Activated CD4-positive, alpha-beta T cell treated with anti-CD3 and anti-CD28 coated beads, Interleukin-2, Interleukin-4, amounts not matched to agents 100 ng/mL and 50 ng/mL, durations not matched to agents 16 hours and 8 hours (primary cell): ENCODE measurements around the gene EMID1.
"Not testable (repeated sequence)": the region's sequence is repeated elsewhere in the genome, so short reads cannot be mapped to it uniquely, and the experiment has no call there.

Experiments used
- DNase-seq: peaks from one replicate; pipeline ENCODE4 v3.0.0-alpha.2; 2020; ENCODE audit warnings: low spot score

EMID1 gene

DNA sequence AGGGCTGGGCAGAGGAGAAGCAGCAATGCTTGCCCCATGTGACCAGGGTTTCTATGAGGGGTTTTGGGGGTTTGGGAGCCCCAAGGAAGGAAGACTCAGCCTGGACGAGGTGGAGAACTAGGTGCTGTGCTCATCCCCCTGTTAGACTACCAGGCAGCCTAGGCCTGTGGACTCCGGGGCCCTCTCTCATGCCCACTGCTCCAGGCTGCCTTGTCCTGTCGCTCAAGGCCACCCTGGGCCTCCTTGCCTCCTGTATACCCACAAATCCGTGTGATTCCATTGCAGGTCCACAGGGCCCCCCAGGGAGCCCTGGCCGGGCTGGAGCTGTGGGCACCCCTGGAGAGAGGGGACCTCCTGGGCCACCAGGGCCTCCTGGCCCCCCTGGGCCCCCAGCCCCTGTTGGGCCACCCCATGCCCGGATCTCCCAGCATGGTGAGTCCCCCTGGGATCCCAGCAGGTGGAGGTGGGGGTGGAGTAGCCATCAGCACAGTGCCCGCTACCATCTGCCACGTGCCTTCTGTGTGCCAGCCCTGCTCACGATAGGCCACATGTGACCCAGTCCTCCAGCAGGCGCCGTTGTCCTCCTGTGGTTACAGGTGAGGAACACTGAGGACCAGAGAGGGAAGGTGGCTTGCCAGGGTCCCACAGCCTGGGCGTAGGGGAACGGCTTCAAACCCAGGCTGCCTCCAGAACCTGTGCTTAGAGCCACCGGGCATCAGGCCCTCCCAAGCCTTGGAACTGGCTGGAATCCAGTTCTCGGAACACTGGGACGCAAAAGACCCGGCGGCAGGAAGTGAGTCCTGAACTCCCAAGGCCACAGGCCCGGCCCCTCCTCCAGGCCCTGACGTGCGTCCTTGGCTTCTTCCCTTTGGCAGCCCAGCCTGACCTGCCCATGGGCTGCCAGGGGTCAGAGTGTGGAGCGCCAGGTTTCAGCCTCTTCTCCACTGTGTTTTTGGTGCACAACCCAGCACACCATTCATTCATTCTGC, 26.6 kb downstream of the EMID1 start:
- DNase-seq: no peak

DNA sequence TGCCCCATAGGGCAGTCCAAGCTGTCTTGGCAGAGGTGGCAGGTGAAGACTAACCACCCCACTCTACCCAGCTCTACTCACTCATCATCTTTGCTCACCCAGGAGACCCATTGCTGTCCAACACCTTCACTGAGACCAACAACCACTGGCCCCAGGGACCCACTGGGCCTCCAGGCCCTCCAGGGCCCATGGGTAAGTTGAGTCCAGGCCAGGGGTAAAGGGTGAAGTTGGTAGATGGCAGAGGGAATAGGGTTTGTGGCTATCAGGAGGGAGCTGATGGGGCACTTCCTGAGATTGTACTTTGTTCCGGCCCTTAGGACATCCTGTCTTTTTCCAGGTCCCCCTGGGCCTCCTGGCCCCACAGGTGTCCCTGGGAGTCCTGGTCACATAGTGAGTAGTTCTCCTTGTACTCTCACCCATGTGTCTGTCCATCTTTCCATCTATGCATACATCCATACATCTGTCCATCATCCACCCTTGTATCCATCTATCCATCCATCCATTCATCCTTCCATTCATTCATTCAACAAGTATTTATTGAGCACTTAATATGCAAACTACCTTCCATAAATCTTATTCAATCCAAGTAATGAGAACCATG, 27.7 kb downstream of the EMID1 start:
- no peak for DNase-seq

GRCh38 chr22:29240481-29240880, 34.8 kb downstream of the EMID1 start:
- DNase-seq: not testable (repeated sequence)

- DNase-seq: no peak
These were observed 38.3 kb downstream of the EMID1 start for GRCh38 chr22:29243874-29244446.

DNA sequence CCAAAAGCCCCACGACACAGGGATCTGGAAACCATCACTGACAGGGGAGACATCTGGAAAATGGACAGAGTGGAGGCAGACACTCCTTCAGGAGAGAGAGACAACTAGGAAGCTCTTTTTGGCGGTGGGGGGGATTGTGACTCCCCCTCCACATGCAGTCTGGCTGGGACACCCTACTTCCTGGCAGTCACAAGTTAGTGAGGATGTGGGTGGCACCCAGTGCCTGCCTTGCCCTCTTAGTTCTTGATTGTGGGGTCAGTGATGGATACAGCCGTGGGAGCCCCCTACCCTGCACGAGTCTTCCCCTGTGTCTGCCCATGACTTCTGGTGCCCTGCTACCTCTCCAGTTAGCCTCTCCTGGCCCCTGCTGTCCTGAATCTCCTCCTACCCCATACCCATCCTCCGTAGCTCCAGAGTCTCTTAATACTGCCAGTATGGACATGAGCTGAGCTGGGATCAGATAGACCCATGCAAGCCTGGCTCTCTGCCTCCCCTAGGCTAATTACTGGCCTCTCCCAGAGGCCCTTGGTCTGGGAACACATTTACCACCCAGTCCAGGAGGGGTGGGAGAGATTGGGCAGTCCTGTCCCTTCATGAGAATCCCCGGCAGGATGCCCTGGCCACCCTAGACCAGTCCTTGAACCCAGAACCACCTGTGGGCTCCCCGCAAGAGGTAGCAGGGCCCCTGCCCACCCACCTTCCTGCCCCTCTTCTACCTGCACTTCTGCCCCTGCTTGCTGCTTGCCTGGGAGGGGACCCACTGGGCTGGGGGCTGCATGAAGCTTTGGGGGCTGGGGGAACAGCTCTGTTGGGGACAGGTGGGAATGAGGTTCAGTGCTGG, 39.3 kb downstream of the EMID1 start:
- DNase-seq: no peak

DNA sequence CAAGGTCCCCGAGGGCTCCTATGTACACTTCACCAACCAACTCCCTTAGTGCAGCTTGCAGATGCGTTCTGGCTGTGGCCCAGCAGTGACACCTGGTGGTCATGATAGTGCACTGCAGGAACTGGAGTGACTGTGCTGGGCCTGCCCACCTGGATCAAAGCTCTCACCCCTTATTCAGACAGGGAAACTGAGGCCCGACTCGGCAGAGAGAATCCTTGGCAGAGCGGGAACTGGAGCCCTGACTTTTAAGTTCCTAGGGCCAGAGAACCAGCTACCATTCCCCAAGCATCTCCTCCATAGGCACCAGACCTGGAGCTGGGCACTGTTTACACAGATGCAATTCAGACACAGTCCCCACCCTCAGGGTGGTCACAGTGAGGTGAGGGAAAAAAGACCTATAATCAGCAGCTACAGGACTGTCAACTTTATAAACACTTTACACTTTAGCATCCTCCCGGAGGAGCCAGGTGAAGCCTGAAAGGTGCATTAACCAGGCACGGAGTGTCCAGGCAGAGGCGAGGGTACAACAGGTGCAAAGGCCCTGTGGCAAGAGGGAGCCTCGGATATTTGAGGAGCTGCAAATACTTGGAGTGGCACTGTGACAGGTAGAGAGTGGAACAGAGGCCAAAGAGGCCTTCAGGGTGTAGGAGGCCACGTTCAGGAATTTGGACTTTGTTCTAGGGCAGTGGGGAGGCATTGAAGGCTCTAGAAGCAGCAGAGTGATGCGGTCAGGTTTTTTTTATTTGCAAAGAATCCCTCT, 40.1 kb downstream of the EMID1 start:
- DNase-seq: peak; percentile 71

DNA sequence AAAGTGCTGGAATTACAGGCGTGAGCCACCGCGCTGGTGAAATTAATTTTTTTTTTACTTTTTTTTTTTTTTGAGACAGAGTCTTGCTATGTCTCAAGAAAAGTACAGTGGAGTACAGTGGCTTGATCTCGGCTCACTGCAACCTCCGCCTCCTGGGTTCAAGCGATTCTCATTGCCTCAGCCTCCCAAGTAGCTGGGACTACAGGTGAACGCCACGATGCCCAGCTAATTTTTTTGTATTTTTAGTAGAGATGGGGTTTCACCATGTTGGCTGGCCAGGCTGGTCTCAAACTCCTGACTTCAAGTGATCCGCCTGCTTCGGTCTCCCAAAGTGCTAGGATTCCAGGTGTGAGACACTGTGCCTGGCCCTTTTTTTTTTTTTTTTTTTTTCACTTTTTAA, 42.2 kb downstream of the EMID1 start:
- not testable (repeated sequence) for DNase-seq

DNA sequence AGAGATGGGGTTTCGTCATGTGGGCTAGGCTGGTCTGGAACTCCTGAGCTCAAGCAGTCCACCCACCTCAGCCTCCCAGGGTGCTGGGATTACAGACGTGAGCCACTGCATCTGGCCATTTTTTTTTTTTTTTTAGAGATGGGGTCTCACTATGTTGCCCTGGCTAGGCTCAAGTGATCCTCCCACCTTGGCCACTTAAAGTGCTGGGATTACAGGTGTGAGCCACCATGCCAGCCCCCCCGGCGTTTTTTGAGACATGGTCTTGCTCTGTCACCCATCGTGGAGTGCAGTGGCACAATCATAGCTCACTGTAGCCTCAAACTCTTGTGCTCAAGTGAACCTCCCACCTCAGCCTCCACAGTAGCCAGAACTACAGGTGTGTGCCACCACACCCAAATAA, 45.6 kb downstream of the EMID1 start:
- DNase-seq: no peak

GRCh38 chr22:29251981-29252911, 46.5 kb downstream of the EMID1 start:
- DNase-seq: no peak

DNA sequence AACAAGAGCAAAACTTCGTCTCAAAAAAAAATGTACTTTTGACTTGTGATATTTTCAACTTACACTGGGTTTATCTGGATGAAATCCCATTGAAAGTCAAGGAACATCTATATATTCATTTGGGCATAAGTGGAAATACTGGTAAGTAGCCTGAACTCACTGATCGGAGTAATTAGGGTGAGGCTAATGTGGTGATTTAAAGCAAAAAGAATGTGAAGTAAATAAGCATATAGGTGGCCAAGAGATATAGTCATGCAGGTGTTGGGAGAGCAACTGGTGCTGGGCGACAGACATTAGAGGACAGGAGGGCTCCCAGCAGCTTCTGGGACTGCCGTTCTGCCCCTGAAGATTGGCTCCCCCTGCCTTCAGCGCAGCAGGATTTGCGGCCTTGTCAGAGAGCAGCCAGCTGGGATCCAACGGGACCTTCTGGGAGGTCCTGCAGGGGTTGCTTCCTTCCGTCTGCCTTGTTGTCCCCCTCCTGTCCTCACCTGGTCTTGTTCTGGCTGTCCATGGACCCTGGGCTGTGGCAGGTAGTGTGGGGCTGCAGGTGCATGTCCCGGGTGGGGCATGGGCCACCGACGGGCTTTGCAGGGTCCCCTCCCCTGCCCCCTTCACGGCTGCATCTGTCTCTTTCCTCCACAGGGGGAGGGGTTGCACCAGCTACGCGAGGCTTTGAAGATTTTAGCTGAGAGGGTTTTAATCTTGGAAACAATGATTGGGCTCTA, 48.0 kb downstream of the EMID1 start:
- no peak for DNase-seq

- no peak for DNase-seq
These were observed 48.6 kb downstream of the EMID1 start for GRCh38 chr22:29254286-29254660.

- DNase-seq: no peak
These were observed 49.4 kb downstream of the EMID1 start for GRCh38 chr22:29255064-29255621.

DNA sequence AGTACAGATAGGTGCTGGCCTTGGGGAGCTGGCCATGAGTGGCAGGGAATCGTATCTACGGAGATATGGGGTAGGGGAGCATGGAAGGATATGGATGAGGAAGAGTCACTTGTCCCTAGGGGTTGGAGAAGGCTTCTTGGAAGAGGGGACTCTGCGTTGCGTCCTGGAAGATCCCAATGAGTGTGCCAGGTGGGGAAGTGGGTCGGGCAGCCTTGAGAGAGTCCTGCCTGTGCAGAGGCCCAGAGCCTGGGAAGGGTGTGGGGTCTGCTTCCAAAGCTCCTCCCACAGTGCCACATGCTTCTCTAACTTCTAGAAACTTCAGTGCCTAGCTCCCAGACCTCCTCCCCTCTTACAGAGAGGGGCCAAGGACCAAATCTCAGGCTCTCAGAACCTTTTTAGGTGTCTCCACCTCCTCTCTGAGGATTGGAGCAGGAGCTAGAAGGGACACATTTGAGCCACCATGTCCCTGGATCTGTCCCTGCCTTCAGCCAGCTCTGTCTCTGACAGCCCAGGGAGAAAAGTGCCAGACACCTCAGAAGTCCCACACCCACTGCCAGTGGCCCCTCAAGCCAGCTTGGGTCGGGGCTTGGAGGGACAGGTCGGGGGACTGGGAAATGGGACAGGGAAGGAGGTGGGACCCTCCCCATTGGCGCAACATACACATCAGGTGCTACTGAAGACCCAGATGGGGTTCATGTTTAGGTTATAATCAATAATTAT, 51.1 kb downstream of the EMID1 start:
- DNase-seq: no peak

DNA sequence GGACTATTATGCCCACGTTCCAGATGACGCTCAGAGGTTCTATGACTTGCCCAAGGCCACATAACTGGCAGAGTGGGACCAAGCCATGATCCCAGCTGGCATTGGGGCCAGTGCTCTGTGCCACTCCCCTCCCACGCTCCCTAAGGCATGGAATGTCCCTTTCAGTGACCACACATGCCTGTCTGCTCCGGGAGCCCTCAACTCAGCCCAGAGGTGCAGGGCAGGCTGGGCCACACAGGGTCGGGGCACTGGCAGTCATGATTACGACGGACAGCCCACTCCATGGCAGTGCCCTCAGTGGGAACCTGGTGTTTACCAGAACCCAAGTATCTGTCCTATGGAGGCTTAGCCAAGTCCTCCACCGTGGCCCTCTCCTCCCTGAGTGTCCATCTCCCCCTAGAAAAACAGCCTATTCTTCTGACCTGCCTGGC, 52.1 kb downstream of the EMID1 start:
- no peak for DNase-seq

GRCh38 chr22:29258407-29259252, 52.9 kb downstream of the EMID1 start:
- no peak for DNase-seq

DNA sequence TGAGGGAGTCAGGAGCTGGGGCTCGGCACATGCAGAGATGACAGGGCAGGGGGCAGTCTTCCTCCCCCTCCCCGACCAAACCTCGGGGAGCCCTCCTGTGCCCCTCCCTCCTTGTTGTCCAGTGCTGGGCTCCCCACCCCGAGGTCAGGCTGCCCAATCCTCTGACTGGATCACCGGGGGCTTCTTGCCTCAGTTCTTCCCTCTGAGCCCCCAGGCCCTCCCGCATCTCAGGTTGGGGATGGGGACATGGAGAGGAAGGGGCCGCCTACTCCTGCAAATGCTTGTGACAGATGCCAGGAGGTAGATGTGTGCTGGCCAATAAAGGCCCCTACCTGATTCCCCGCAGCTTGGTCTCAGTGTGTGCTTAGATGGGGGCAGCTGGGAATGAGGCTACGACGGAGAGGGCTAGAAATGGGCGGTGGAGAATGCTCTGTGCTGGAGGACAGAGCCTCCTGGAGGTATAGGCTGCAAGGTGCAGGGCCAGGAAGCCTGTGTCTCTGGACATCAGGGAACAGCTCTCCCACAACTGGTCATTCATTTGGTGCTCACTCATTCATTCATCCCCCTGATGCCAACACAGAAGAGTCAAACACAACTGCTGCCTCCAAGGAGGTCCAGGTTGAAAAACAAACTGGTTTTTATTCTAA, 53.7 kb downstream of the EMID1 start:
- no peak for DNase-seq

DNA sequence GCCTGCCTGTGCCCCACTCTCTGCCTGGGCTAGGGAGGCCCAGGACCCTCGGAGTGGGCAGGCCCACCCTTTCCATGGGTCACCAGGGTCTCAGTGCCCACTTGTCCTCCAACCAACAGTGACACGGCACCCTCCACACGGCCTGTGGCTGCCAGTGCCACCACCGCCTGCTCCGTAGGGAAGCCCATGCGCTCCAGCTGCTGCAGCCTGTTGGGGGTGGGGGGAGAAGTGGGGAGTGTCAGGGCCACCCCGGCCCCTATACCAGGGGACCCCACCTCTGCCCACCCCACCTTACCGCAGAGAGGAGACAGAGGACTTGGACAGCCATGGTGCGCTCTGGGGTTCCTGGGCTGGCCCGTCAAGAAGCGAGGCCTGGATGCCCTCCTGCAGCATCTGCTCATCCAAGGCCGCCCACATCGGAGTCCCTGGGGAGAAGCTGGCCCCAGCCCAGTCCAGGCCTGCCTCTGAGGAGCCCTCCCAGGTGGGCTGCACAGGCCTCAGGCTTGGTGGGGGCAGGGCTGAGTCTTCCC, 54.4 kb downstream of the EMID1 start:
- no peak for DNase-seq
